Ovary (tissue), 9 donors: ENCODE measurements around the gene FXN. TPM values are rescaled to one million over a fixed set of nuclear protein-coding genes. Genes with fewer than 3 reads are reported as not detected.

Source experiments
- DNase-seq, 5 donors: peaks; one replicate each; pipeline ENCODE4 v3.0.0-alpha.2; 2019 to 2020
- H3K27ac ChIP-seq, 2 donors: fragments of 200-600 bp; one replicate each; pipeline versions ENCODE4 v1.5.1 to v1.8.0; 2019 to 2022
- H3K27me3 ChIP-seq: fragments of 200-600 bp; one replicate; pipeline ENCODE4 v1.8.0; 2022
- H3K36me3 ChIP-seq: fragments of 200-600 bp; sonication (generic); one replicate; pipeline ENCODE4 v1.5.1; 2019
- H3K4me1 ChIP-seq: one replicate; pipeline ENCODE4 v1.8.1; 2013; ENCODE audit warnings: mild to moderate bottlenecking, moderate library complexity; ENCODE audit not compliant: insufficient read depth
- H3K4me3 ChIP-seq: fragments of 200-600 bp; sonication (generic); one replicate; pipeline ENCODE4 v1.5.1; 2017
- H3K9me3 ChIP-seq, 2 donors: fragments of 200-600 bp in 1 of 2; sonication (generic) in 1 of 2; one replicate each; pipeline versions ENCODE4 v1.5.1 to v1.8.1; 2013 to 2019; ENCODE audit warnings: mild to moderate bottlenecking in 1 of 2, moderate library complexity in 1 of 2
- EP300 ChIP-seq: sonication (generic); formaldehyde crosslinking; IDR thresholded peaks from one replicate; pipeline ENCODE4 v1.6.1; 2017; ENCODE audit warnings: antibody characterized with exemption
- POLR2A ChIP-seq: fragments of 450-650 bp; IDR thresholded peaks from one replicate; pipeline ENCODE4 v1.6.1; 2017; ENCODE audit warnings: antibody characterized with exemption, mild to moderate bottlenecking, moderate library complexity
- WGBS, 3 donors: extraction: QIAGEN DNeasy Blood & Tissue Kit in 1 of 3; methylation state at CpG; one replicate each; pipeline versions ENCODE4 v1.1.5 to v1.1.7; 2013 to 2017; 5-methylcytosine and 5-hydroxymethylcytosine counted together
- intact Hi-C, 4 donors: fragments of 100-400 bp; cut with DNase I; formaldehyde crosslinking; loops; one replicate each; pipeline versions ENCODE4 v1.11.0 to v1.15.1; 2022 to 2023
- polyA plus RNA-seq, 2 donors: library from polyadenylated mRNA; stranded (reverse); fragments of 200-250 nt in 1 of 2; fragments of 350-450 nt in 1 of 2; fragmentation: Illumina TruSeq in 1 of 2; extraction: RNeasy Lipid Tissue Mini Kit (QIAGEN cat#74804) in 1 of 2; gene quantifications; one replicate each; pipeline ENCODE4 v1.2.3, GENCODE V29; 2013 to 2014
- total RNA-seq, 7 donors: library from RNA; depleted of rRNA in 2 of 7; stranded (reverse); fragments of >200 nt in 2 of 7; fragmentation: NEBNext Ultra II Directional in 3 of 7; extraction: Animal tissue kit (Norgen Biotek cat#: 25700) in 3 of 7; gene quantifications; one replicate each; pipeline versions ENCODE4 v1.1.0 to v1.2.4, GENCODE V29; 2016 to 2023
- TF ChIP-seq, protein P1 (sequence below), 3 donors: fragments of 450-650 bp in 2 of 3; fragments of 200-600 bp in 1 of 3; IDR thresholded peaks; one replicate each; pipeline versions ENCODE4 v1.5.1 to v1.8.0; 2016 to 2022; ENCODE audit warnings: antibody characterized with exemption in 3 of 3, mild to moderate bottlenecking in 1 of 3
- donor health status: DM: no; HTN: no; CAD: no; lungs with moderate emphysema.
- donor health status: DM: no; HTN: no; CAD: no.
- donor health status: Bipolar disorder and iron deficiency.
- donor health status: DM: yes; HTN: yes; CAD: no.
- donor health status: DM: no; HTN: no; CAD: no.
- donor health status: DM: yes; HTN: yes; CAD: no.

The FXN gene
- total and polyA plus RNA-seq, 9 donors, result 4.5 to 29.2 (median 21.9) TPM

DNA sequence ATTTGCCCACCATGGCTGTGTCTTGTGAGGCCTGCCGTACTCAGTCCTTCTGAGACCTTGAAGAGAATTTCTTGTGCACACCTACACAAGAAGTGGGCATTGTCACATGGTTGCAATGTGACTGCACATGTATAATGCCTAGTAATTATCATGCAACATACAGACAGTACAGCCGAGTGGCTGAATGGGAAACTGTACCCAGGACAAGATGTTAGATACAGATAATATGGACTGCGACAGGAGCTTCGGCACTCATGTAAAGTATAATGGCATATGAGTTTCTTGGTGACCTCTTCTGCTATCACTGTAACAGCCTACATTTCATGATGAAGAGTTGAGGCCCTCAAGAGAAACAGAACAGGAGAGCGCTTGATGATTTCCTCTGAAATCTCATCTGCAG, 16.8 kb upstream of the FXN start:
- no peaks in the 10 kb centered on the region for H3K9me3 ChIP-seq
- H3K36me3 ChIP-seq, result no peaks in the 10 kb centered on the region
- TF ChIP-seq, protein P1, sequence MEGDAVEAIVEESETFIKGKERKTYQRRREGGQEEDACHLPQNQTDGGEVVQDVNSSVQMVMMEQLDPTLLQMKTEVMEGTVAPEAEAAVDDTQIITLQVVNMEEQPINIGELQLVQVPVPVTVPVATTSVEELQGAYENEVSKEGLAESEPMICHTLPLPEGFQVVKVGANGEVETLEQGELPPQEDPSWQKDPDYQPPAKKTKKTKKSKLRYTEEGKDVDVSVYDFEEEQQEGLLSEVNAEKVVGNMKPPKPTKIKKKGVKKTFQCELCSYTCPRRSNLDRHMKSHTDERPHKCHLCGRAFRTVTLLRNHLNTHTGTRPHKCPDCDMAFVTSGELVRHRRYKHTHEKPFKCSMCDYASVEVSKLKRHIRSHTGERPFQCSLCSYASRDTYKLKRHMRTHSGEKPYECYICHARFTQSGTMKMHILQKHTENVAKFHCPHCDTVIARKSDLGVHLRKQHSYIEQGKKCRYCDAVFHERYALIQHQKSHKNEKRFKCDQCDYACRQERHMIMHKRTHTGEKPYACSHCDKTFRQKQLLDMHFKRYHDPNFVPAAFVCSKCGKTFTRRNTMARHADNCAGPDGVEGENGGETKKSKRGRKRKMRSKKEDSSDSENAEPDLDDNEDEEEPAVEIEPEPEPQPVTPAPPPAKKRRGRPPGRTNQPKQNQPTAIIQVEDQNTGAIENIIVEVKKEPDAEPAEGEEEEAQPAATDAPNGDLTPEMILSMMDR (IDR thresholded peaks at IDR 0.05), result no peak
- TF ChIP-seq POLR2A (no peak), EP300 (no peak)
- no peak overlapping the region for H3K27ac ChIP-seq
- DNase-seq, result no peak
- H3K4me3 ChIP-seq, result no peak overlapping the region
- no peaks in the 10 kb centered on the region for H3K4me1 ChIP-seq
- intact Hi-C loops, result no loop called here
- no peaks in the 10 kb centered on the region for H3K27me3 ChIP-seq
- WGBS, 3 donors, result 76 to 78% (median 78%) methylated on average over 5 of the region's 5 CpGs

DNA sequence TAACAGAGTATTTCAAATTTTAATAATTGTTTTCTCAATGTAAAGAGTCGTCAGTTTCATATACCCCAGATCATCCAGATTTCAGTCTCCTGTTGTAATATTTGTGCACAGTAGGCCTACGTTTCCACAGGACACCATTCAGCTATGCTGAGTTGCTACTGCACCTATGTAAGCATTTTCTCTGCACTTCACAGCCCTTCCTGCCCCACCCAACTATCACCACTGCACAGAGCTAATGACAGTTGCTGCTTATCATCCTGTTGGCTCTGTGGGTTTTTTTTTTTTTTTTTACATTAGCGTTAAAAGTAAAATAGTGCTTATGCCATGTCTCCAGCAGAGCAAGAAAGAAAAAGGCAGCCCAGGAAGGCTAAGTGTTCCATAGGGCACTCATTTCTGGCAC, 15.7 kb upstream of the FXN start:
- 57 to 63% (median 61%) methylated on average over 3 of the region's 3 CpGs for WGBS, 3 donors
- Histone ChIP-seq H3K4me3 (no peak overlapping the region), H3K36me3 (no peaks in the 10 kb centered on the region), H3K9me3 (no peaks in the 10 kb centered on the region), H3K4me1 (no peaks in the 10 kb centered on the region), H3K27me3 (no peaks in the 10 kb centered on the region), H3K27ac (no peak overlapping the region)
- intact Hi-C loops, result loop anchor here in 1 of 4 donors (10.0 kb wide), 1 partner anchor 435 kb away; no protein-coding TSS in a partner anchor
- no peak for DNase-seq
- TF ChIP-seq, protein P1 (IDR thresholded peaks at IDR 0.05), result no peak
- TF ChIP-seq POLR2A (no peak), EP300 (no peak)

DNA sequence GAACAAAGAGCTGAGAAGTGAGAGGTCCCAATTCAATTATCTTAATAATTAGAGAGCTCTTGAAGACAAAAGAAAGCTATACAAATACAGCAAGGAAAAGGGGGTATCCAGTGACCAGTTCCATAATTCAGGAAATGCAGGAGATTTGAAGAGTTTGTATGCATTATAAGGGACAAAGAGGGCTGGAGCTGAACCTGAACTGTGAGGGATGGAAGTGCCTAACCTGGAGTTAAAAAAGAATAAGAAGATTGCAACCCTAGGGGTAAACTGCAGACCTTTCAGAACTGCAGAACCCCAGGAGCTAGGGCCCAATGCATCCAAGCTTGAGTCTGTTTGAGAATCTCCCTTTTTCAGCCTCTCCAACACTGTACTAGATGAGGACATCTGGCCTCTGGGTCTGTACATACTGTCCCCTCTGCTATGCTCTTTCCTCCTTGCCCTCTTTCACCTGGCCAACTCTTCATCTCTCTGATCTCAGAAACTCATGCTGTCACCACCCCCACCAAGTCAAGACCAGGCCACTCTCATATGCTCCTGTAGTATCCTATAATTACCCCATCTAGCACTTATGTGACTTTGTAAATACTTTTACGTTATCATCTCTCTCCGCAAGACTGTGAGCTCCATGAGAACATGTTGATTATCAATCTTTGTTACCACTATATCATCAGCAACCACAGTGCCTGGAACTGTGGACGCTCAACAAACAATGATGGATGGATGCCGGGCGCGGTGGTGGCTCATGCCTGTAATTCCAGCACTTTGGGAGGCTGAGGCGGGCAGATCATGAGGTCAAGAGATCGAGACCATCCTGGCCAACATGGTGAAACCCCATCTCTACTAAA, 15.0 kb upstream of the FXN start:
- Histone ChIP-seq H3K9me3 (no peaks in the 10 kb centered on the region), H3K4me3 (no peak overlapping the region), H3K36me3 (no peaks in the 10 kb centered on the region), H3K4me1 (no peaks in the 10 kb centered on the region), H3K27ac (no peak overlapping the region), H3K27me3 (no peaks in the 10 kb centered on the region)
- TF ChIP-seq, protein P1 (IDR thresholded peaks at IDR 0.05), result no peak
- TF ChIP-seq POLR2A (no peak), EP300 (no peak)
- 96 to 99% (median 97%) methylated on average over 8 of the region's 8 CpGs for WGBS, 3 donors
- no peak for DNase-seq
- intact Hi-C loops, result loop anchor here in 1 of 4 donors (10.0 kb wide), 1 partner anchor 436 kb away; no protein-coding TSS in a partner anchor

DNA sequence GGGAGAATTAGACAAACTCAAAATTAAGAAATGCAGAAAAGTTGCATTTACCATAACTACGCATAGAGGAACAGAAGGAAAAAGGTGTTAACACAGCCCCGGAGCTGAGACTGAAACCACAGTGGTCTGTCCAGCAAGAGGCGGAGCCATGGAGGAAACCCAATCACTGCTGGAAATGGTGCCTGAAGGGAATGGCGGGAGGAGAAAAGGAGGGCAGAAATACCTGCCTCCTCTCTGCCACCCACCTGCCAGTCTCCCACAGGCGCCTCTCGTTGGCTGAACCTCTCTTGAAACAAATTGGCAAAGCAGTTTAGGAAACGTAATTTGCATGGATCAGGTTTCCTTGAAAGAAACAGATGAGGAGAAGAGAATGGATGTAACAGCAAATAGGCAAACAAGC, 11.9 kb upstream of the FXN start:
- H3K36me3 ChIP-seq, result no peaks in the 10 kb centered on the region
- no peaks in the 10 kb centered on the region for H3K4me1 ChIP-seq
- intact Hi-C loops, result loop anchor here in 2 of 4 donors (2.0 to 10.0 kb wide), 2 partner anchors 21 to 439 kb away; no protein-coding TSS in a partner anchor
- no peak overlapping the region for H3K4me3 ChIP-seq
- H3K27ac ChIP-seq, result no peak overlapping the region
- no peaks in the 10 kb centered on the region for H3K27me3 ChIP-seq
- H3K9me3 ChIP-seq, result no peaks in the 10 kb centered on the region
- TF ChIP-seq POLR2A, result no peak
- no peak for TF ChIP-seq EP300
- TF ChIP-seq, protein P1 (IDR thresholded peaks at IDR 0.05), result no peak
- 38 to 53% (median 46%) methylated on average over 7 of the region's 7 CpGs for WGBS, 3 donors
- no peak for DNase-seq
